Islet precursor cell (in vitro differentiated cells): ENCODE data around the gene ADGRA3.
"Not testable (repeated sequence)": the region's sequence is repeated elsewhere in the genome, so short reads cannot be mapped to it uniquely, and the experiment has no call there.

ENCODE experiments used
- DNase-seq: peaks from one replicate; pipeline ENCODE4 v3.0.0-alpha.2; 2018

The ADGRA3 gene

GRCh38 chr4:22477136-22477812 lies 38.6 kb downstream of the ADGRA3 start:
- no peak for DNase-seq

- no peak for DNase-seq
Measured at GRCh38 chr4:22476011-22476410, 39.9 kb downstream of the ADGRA3 start.

- DNase-seq = not testable (repeated sequence)
Measured at GRCh38 chr4:22475311-22475646, 40.6 kb downstream of the ADGRA3 start.

- no peak for DNase-seq
Measured at GRCh38 chr4:22474636-22475310, 41.1 kb downstream of the ADGRA3 start.

- DNase-seq = no peak
Measured at GRCh38 chr4:22473268-22473667, 42.6 kb downstream of the ADGRA3 start.

- DNase-seq = peak; percentile 61
Measured at GRCh38 chr4:22471999-22472461, 43.8 kb downstream of the ADGRA3 start.

GRCh38 chr4:22471419-22471818 lies 44.4 kb downstream of the ADGRA3 start:
- no peak for DNase-seq

- no peak for DNase-seq
Measured at GRCh38 chr4:22466581-22466980, 49.3 kb downstream of the ADGRA3 start.

GRCh38 chr4:22465996-22466395 lies 49.9 kb downstream of the ADGRA3 start:
- no peak for DNase-seq

GRCh38 chr4:22465349-22465748 lies 50.5 kb downstream of the ADGRA3 start:
- no peak for DNase-seq

- DNase-seq = no peak
Measured at GRCh38 chr4:22463179-22463578, 52.7 kb downstream of the ADGRA3 start.

- DNase-seq = no peak
Measured at GRCh38 chr4:22462688-22463087, 53.2 kb downstream of the ADGRA3 start.

GRCh38 chr4:22460266-22460665 lies 55.6 kb downstream of the ADGRA3 start:
- no peak for DNase-seq

- DNase-seq = peak; percentile 87
Measured at GRCh38 chr4:22458098-22458497, 57.8 kb downstream of the ADGRA3 start.

- no peak for DNase-seq
Measured at GRCh38 chr4:22457348-22457747, 58.5 kb downstream of the ADGRA3 start.

- DNase-seq = no peak
Measured at GRCh38 chr4:22456291-22456690, 59.6 kb downstream of the ADGRA3 start.

- no peak for DNase-seq
Measured at GRCh38 chr4:22454955-22455354, 60.9 kb downstream of the ADGRA3 start.

- no peak for DNase-seq
Measured at GRCh38 chr4:22454216-22454838, 61.5 kb downstream of the ADGRA3 start.

GRCh38 chr4:22444813-22445212 lies 71.1 kb downstream of the ADGRA3 start:
- no peak for DNase-seq

GRCh38 chr4:22442956-22443355 lies 72.9 kb downstream of the ADGRA3 start:
- no peak for DNase-seq

- DNase-seq = no peak
Measured at GRCh38 chr4:22440999-22441398, 74.9 kb downstream of the ADGRA3 start.

GRCh38 chr4:22439947-22440346 lies 75.9 kb downstream of the ADGRA3 start:
- no peak for DNase-seq

GRCh38 chr4:22435652-22436051 lies 80.2 kb downstream of the ADGRA3 start:
- no peak for DNase-seq

GRCh38 chr4:22434895-22435294 lies 81.0 kb downstream of the ADGRA3 start:
- peak; percentile 81 for DNase-seq
